IPS-18a (cell line): Measurements from ENCODE around the gene LRRC74A.
"Not testable (repeated sequence)": the region's sequence is repeated elsewhere in the genome, so short reads cannot be mapped to it uniquely, and the experiment has no call there.

Source experiments
- H3K27ac ChIP-seq: one replicate; pipeline ENCODE4 v1.5.1; 2013; ENCODE audit warnings: low read length
- H3K27me3 ChIP-seq: one replicate; pipeline ENCODE4 v1.6.1; 2013; ENCODE audit warnings: mild to moderate bottlenecking, low read length; ENCODE audit not compliant: control insufficient read depth, insufficient read depth
- H3K36me3 ChIP-seq: one replicate; pipeline ENCODE4 v1.6.1; 2013; ENCODE audit warnings: low read depth, low read length; ENCODE audit not compliant: control insufficient read depth
- H3K4me1 ChIP-seq: one replicate; pipeline ENCODE4 v1.6.1; 2013; ENCODE audit warnings: low read depth, low read length; ENCODE audit not compliant: control insufficient read depth
- H3K4me3 ChIP-seq: one replicate; pipeline ENCODE4 v1.5.1; 2013; ENCODE audit warnings: low read length
- H3K9ac ChIP-seq: one replicate; pipeline ENCODE4 v1.6.1; 2013; ENCODE audit warnings: mild to moderate bottlenecking, low read length, moderate library complexity
- H3K9me3 ChIP-seq: one replicate; pipeline ENCODE4 v1.6.1; 2013; ENCODE audit warnings: low read depth, low read length; ENCODE audit not compliant: control insufficient read depth

Gene LRRC74A

GRCh38 chr14:76877871-76878270 lies 51.7 kb downstream of the LRRC74A start:
- Histone ChIP-seq H3K4me1 (no peaks in the 10 kb centered on the region), H3K9ac (no peak overlapping the region), H3K27me3 (no peaks in the 10 kb centered on the region), H3K9me3 (no peaks in the 10 kb centered on the region), H3K36me3 (no peaks in the 10 kb centered on the region), H3K27ac (no peak overlapping the region), H3K4me3 (no peak overlapping the region)

DNA sequence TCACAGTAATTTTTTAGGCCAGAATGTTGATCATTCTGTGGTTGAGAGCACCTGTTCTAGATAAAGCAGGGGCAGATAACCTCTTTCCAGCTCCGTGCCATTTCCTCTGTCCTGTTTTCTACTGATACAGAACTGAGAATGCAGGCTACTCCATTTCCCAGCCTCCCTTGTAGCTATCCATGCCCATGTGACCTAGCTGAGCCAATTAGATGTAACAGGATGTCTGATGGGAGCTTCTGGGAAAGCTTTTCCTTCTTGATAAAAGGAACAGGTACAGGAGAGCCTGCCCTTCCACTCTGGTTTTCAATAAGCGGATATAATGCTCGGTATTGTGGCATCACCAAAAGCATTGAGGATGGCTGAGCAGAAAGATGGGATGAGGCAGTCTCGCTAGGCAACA lies 54.2 kb downstream of the LRRC74A start:
- H3K9ac ChIP-seq, result no peak overlapping the region

GRCh38 chr14:76881348-76881747 lies 55.1 kb downstream of the LRRC74A start:
- no peaks in the 10 kb centered on the region for H3K27me3 ChIP-seq
- no peaks in the 10 kb centered on the region for H3K36me3 ChIP-seq
- H3K9ac ChIP-seq, result no peak overlapping the region
- no peak overlapping the region for H3K27ac ChIP-seq
- H3K4me1 ChIP-seq, result peaks cover 13% of the 10 kb centered on the region
- H3K4me3 ChIP-seq, result no peak overlapping the region
- no peaks in the 10 kb centered on the region for H3K9me3 ChIP-seq

More for the DNA sequence above, 54.2 kb downstream of the LRRC74A start:
- Histone ChIP-seq H3K4me3 (no peak overlapping the region), H3K36me3 (no peaks in the 10 kb centered on the region), H3K27me3 (no peaks in the 10 kb centered on the region), H3K9me3 (no peaks in the 10 kb centered on the region), H3K4me1 (peaks cover 7% of the 10 kb centered on the region), H3K27ac (no peak overlapping the region)

- H3K27ac ChIP-seq, result no peak overlapping the region
- H3K4me1 ChIP-seq, result peaks cover 13% of the 10 kb centered on the region
- H3K4me3 ChIP-seq, result no peak overlapping the region
- H3K9me3 ChIP-seq, result no peaks in the 10 kb centered on the region
- H3K9ac ChIP-seq, result no peak overlapping the region
- H3K36me3 ChIP-seq, result no peaks in the 10 kb centered on the region
- H3K27me3 ChIP-seq, result no peaks in the 10 kb centered on the region
These were observed 56.4 kb downstream of the LRRC74A start for GRCh38 chr14:76882651-76883050.

GRCh38 chr14:76883447-76883846 lies 57.2 kb downstream of the LRRC74A start:
- Histone ChIP-seq H3K36me3 (no peaks in the 10 kb centered on the region), H3K27me3 (no peaks in the 10 kb centered on the region), H3K27ac (no peak overlapping the region)

GRCh38 chr14:76884394-76884793 lies 58.2 kb downstream of the LRRC74A start:
- H3K27me3 ChIP-seq, result no peaks in the 10 kb centered on the region
- H3K36me3 ChIP-seq, result no peaks in the 10 kb centered on the region
- no peak overlapping the region for H3K27ac ChIP-seq
- H3K4me3 ChIP-seq, result no peak overlapping the region
- no peaks in the 10 kb centered on the region for H3K9me3 ChIP-seq
- peaks cover 13% of the 10 kb centered on the region for H3K4me1 ChIP-seq
- H3K9ac ChIP-seq, result no peak overlapping the region

More at GRCh38 chr14:76883447-76883846, 57.2 kb downstream of the LRRC74A start:
- no peaks in the 10 kb centered on the region for H3K9me3 ChIP-seq
- no peak overlapping the region for H3K9ac ChIP-seq
- H3K4me1 ChIP-seq, result peaks cover 13% of the 10 kb centered on the region
- H3K4me3 ChIP-seq, result no peak overlapping the region

- no peaks in the 10 kb centered on the region for H3K9me3 ChIP-seq
- H3K4me3 ChIP-seq, result no peak overlapping the region
- H3K27me3 ChIP-seq, result no peaks in the 10 kb centered on the region
- H3K27ac ChIP-seq, result no peak overlapping the region
- H3K4me1 ChIP-seq, result peaks cover 13% of the 10 kb centered on the region
- H3K9ac ChIP-seq, result no peak overlapping the region
- no peaks in the 10 kb centered on the region for H3K36me3 ChIP-seq
These were observed 58.7 kb downstream of the LRRC74A start for GRCh38 chr14:76884853-76885276.

- no peak overlapping the region for H3K9ac ChIP-seq
- no peaks in the 10 kb centered on the region for H3K36me3 ChIP-seq
- H3K4me3 ChIP-seq, result no peak overlapping the region
- H3K27me3 ChIP-seq, result no peaks in the 10 kb centered on the region
- peaks cover 13% of the 10 kb centered on the region for H3K4me1 ChIP-seq
- no peaks in the 10 kb centered on the region for H3K9me3 ChIP-seq
- H3K27ac ChIP-seq, result no peak overlapping the region
These were observed 61.0 kb downstream of the LRRC74A start for GRCh38 chr14:76887191-76887590.

DNA sequence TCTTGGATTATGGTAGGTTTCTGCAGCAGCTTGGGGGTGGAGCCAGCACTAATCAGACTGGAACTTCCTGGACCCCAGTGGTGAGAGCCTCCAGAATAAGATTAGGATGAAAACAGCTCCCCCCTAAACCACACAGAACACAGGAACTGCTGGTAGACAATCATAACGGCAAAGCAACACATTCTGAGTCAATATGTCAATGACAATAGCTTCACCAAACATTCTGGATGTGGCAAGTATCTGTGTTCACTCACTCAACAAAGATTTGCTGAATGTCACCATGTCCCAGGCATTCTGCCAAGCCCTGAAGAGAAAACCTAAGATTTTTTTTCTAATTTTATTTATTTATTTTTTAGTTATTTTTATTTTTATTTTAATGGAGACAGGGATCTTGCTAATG lies 65.2 kb downstream of the LRRC74A start:
- Histone ChIP-seq H3K9me3 (no peaks in the 10 kb centered on the region), H3K27ac (no peak overlapping the region), H3K9ac (no peak overlapping the region), H3K36me3 (no peaks in the 10 kb centered on the region), H3K27me3 (no peaks in the 10 kb centered on the region), H3K4me3 (no peak overlapping the region), H3K4me1 (no peaks in the 10 kb centered on the region)

DNA sequence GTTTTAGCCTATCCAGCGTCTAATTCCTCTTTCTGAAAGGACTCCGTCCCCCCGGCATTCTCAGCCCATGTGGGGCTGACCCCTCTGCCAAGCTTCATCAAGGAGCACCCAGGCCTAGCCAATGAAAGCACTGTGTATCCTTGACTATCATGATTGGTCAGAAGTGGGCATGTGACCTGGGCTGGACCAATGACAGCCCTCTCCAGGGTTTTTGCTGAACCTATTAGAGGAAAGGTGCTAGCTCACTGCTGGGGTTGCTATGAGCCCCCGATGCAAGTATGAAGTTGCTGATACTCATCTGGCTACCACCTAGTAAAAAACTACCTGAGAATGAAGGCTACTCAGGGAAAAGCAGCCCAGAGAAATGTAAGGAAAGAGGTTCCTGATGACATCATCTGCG lies 68.1 kb downstream of the LRRC74A start:
- H3K27ac ChIP-seq, result no peak overlapping the region
- H3K4me1 ChIP-seq, result no peaks in the 10 kb centered on the region
- H3K27me3 ChIP-seq, result no peaks in the 10 kb centered on the region
- H3K36me3 ChIP-seq, result no peaks in the 10 kb centered on the region
- H3K4me3 ChIP-seq, result no peak overlapping the region
- H3K9ac ChIP-seq, result no peak overlapping the region
- H3K9me3 ChIP-seq, result no peaks in the 10 kb centered on the region

- not testable (repeated sequence) for H3K9ac ChIP-seq, H3K27me3 ChIP-seq, H3K36me3 ChIP-seq, H3K4me1 ChIP-seq, H3K9me3 ChIP-seq, H3K27ac ChIP-seq, H3K4me3 ChIP-seq
These were observed 71.8 kb downstream of the LRRC74A start for GRCh38 chr14:76898006-76898405.

DNA sequence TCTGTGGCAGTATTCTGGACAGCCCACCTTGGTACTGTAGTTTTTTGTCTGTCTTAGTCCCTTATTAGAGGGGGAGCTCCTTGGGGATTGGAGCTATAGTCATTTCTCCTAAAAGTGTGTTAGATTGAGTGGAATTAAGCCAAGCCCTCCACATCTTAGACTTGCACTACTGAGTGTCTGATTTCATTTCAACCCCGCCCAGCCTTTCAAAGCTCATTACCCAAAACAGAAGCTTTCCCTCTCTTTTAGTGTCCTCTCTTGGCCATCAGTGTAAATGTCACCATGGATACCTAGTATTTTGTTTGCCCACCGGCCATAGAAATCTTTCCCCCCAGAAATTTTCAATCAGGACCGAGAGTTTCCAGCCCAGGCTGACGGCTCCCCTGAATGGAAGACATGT lies 74.5 kb downstream of the LRRC74A start:
- Histone ChIP-seq H3K27me3 (no peaks in the 10 kb centered on the region), H3K9me3 (no peaks in the 10 kb centered on the region), H3K4me1 (no peaks in the 10 kb centered on the region), H3K36me3 (no peaks in the 10 kb centered on the region), H3K27ac (no peak overlapping the region), H3K9ac (no peak overlapping the region), H3K4me3 (no peak overlapping the region)
